K562 (cell line): ENCODE measurements around the gene DAW1.

Source experiments
- BDP1 ChIP-seq: IDR thresholded peaks from 3 replicates; pipeline ENCODE4 v1.6.1; 2011; ENCODE audit not compliant: insufficient read length, insufficient read depth
- EWSR1 ChIP-seq: fragments of 450-650 bp; IDR thresholded peaks from 2 replicates; pipeline ENCODE4 v1.6.1; 2018; ENCODE audit warnings: borderline replicate concordance, mild to moderate bottlenecking, low read depth, moderate library complexity; ENCODE audit not compliant: partially characterized antibody
- FOS ChIP-seq: IDR thresholded peaks from 3 replicates; pipeline ENCODE4 v1.6.1; 2011; ENCODE audit not compliant: insufficient read length; ENCODE audit errors: extremely low read depth
- JUND ChIP-seq, 2 experiments: IDR thresholded peaks; 2 replicates in 1 of 2; 3 replicates in 1 of 2; pipeline ENCODE4 v1.6.1; 2011; ENCODE audit warnings: borderline replicate concordance in 2 of 2, low read depth in 2 of 2, low read length in 2 of 2, improper control_type of control experiment in 1 of 2, missing biosample characterization in 1 of 2, missing genetic modification characterization in 1 of 2, missing genetic modification reagents in 1 of 2
- POLR2A ChIP-seq: fragments of 450-650 bp; conservative IDR thresholded peaks from 2 replicates; pipeline ENCODE4 v1.6.1; 2016
- RBM15 ChIP-seq: fragments of 200-400 bp; formaldehyde crosslinking; IDR thresholded peaks from 2 replicates; pipeline ENCODE4 v1.6.1; 2018; ENCODE audit warnings: mild to moderate bottlenecking, low read length, moderate library complexity; ENCODE audit not compliant: insufficient read depth
- SIN3A ChIP-seq, 2 experiments: fragments of 150-350 bp in 1 of 2; IDR thresholded peaks; 2 replicates each; pipeline ENCODE4 v1.6.1; 2011 to 2016; ENCODE audit warnings: borderline replicate concordance in 2 of 2, low read depth in 2 of 2, low read length in 2 of 2, mild to moderate bottlenecking in 2 of 2, moderate library complexity in 2 of 2; ENCODE audit not compliant: control insufficient read depth in 1 of 2
- SMAD4 ChIP-seq: fragments of 250-450 bp; sonication (Bioruptor Pico); conservative IDR thresholded peaks from 2 replicates; pipeline ENCODE4 v1.8.0; 2021; ENCODE audit warnings: inconsistent platforms, mild to moderate bottlenecking, moderate library complexity
- SMARCA4 ChIP-seq: fragments of 450-650 bp; IDR thresholded peaks from 2 replicates; pipeline ENCODE4 v1.6.1; 2016
- ZFP36 ChIP-seq: fragments of 150-350 bp; IDR thresholded peaks from 2 replicates; pipeline ENCODE4 v1.6.1; 2018; ENCODE audit warnings: low read length, low read depth; ENCODE audit not compliant: partially characterized antibody
- ZKSCAN8 ChIP-seq: fragments of 200-800 bp; sonication (Bioruptor generic); IDR thresholded peaks from 2 replicates; pipeline ENCODE4 v1.6.1; 2016; ENCODE audit warnings: missing genetic modification characterization, missing compliant biosample characterization
- TF ChIP-seq, protein P1 (sequence below), 3 experiments: IDR thresholded peaks in 2 of 3; conservative IDR thresholded peaks in 1 of 3; 2 replicates each; pipeline ENCODE4 v1.5.1; 2011 to 2012; ENCODE audit warnings: low read length in 3 of 3, mild to moderate bottlenecking in 3 of 3, control low read depth in 2 of 3, improper control_type of control experiment in 1 of 3, inconsistent platforms in 1 of 3, low read depth in 1 of 3, mixed read lengths in 1 of 3, moderate library complexity in 1 of 3; ENCODE audit not compliant: insufficient read depth in 2 of 3
- TF ChIP-seq, protein P2 (sequence below), 2 experiments: IDR thresholded peaks; 2 replicates each; pipeline ENCODE4 v1.6.1; 2011; ENCODE audit warnings: borderline replicate concordance in 1 of 2, control low read depth in 1 of 2, low read depth in 1 of 2, low read length in 1 of 2, mild to moderate bottlenecking in 1 of 2, mixed read lengths in 1 of 2, moderate library complexity in 1 of 2; ENCODE audit not compliant: insufficient read depth in 1 of 2, insufficient read length in 1 of 2, poor library complexity in 1 of 2, severe bottlenecking in 1 of 2; ENCODE audit errors: extremely low read depth in 1 of 2

GRCh38 chr2:227876300-227876801, 4.9 kb downstream of the DAW1 start:
- no peak for TF ChIP-seq FOS
- no peak for TF ChIP-seq SMAD4 (CRISPR knock-in tag)
- no peak for TF ChIP-seq EWSR1
- TF ChIP-seq, protein P1, sequence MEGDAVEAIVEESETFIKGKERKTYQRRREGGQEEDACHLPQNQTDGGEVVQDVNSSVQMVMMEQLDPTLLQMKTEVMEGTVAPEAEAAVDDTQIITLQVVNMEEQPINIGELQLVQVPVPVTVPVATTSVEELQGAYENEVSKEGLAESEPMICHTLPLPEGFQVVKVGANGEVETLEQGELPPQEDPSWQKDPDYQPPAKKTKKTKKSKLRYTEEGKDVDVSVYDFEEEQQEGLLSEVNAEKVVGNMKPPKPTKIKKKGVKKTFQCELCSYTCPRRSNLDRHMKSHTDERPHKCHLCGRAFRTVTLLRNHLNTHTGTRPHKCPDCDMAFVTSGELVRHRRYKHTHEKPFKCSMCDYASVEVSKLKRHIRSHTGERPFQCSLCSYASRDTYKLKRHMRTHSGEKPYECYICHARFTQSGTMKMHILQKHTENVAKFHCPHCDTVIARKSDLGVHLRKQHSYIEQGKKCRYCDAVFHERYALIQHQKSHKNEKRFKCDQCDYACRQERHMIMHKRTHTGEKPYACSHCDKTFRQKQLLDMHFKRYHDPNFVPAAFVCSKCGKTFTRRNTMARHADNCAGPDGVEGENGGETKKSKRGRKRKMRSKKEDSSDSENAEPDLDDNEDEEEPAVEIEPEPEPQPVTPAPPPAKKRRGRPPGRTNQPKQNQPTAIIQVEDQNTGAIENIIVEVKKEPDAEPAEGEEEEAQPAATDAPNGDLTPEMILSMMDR (IDR thresholded peaks at IDR 0.05 in 2 of 3, conservative IDR thresholded peaks at IDR 0.05 in 1 of 3; ENCODE audit: insufficient read depth in 2 of 3, low read depth in 1 of 3, low read length in 3 of 3): no peak
- no peak for TF ChIP-seq JUND (IDR thresholded peaks at IDR 0.05; ENCODE audit: borderline replicate concordance, low read depth, low read length)
- TF ChIP-seq JUND (tag; IDR thresholded peaks at IDR 0.05; ENCODE audit: borderline replicate concordance, low read depth, low read length): no peak
- TF ChIP-seq, protein P2, sequence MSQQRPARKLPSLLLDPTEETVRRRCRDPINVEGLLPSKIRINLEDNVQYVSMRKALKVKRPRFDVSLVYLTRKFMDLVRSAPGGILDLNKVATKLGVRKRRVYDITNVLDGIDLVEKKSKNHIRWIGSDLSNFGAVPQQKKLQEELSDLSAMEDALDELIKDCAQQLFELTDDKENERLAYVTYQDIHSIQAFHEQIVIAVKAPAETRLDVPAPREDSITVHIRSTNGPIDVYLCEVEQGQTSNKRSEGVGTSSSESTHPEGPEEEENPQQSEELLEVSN (IDR thresholded peaks at IDR 0.05; ENCODE audit: borderline replicate concordance in 1 of 2, extremely low read depth in 1 of 2, insufficient read depth in 1 of 2, insufficient read length in 1 of 2, low read depth in 1 of 2, low read length in 1 of 2, poor library complexity in 1 of 2, severe bottlenecking in 1 of 2): no peak
- no peak for TF ChIP-seq SIN3A (IDR thresholded peaks at IDR 0.05; ENCODE audit: borderline replicate concordance in 2 of 2, control insufficient read depth in 1 of 2, low read depth in 2 of 2, low read length in 2 of 2)
- no peak for TF ChIP-seq ZFP36
- TF ChIP-seq BDP1: no peak
- no peak for TF ChIP-seq SMARCA4
- no peak for TF ChIP-seq RBM15
- no peak for TF ChIP-seq ZKSCAN8 (CRISPR knock-in tag)
- TF ChIP-seq POLR2A: no peak
